Tibial nerve (tissue), 4 donors: ENCODE data around the gene SPATA31D4. TPM values are rescaled to one million over a fixed set of nuclear protein-coding genes. Genes with fewer than 3 reads are reported as not detected.
A peak's percentile ranks its signal among the peaks of the same experiment; 100 is the strongest.
"Not testable (repeated sequence)": the region's sequence is repeated elsewhere in the genome, so short reads cannot be mapped to it uniquely, and the experiment has no call there.

ENCODE experiments used
- DNase-seq, 2 donors: peaks; one replicate each; pipeline ENCODE4 v3.0.0-alpha.2; 2019; ENCODE audit warnings: low spot score in 2 of 2
- H3K27ac ChIP-seq, 4 donors: fragments of 200-600 bp; sonication (generic) in 3 of 4; one replicate each; pipeline ENCODE4 v1.5.1; 2017 to 2019; ENCODE audit warnings: mild to moderate bottlenecking in 1 of 4
- H3K27me3 ChIP-seq, 2 donors: fragments of 200-600 bp; sonication (generic) in 1 of 2; one replicate each; pipeline versions ENCODE4 v1.5.1 to v1.6.0; 2017 to 2019
- H3K36me3 ChIP-seq, 3 donors: fragments of 200-600 bp; sonication (generic); one replicate each; pipeline ENCODE4 v1.5.1; 2018 to 2019
- H3K4me1 ChIP-seq, 4 donors: fragments of 200-600 bp; sonication (generic) in 3 of 4; one replicate each; pipeline ENCODE4 v1.5.1; 2017 to 2019
- H3K4me3 ChIP-seq, 4 donors: fragments of 200-600 bp; sonication (generic) in 3 of 4; one replicate each; pipeline ENCODE4 v1.5.1; 2017 to 2019; ENCODE audit warnings: mild to moderate bottlenecking in 1 of 4, moderate library complexity in 1 of 4
- H3K9me3 ChIP-seq, 4 donors: fragments of 200-600 bp; sonication (generic) in 3 of 4; one replicate each; pipeline ENCODE4 v1.5.1; 2017 to 2019
- EP300 ChIP-seq, 2 donors: sonication (generic); formaldehyde crosslinking; IDR thresholded peaks; one replicate each; pipeline ENCODE4 v1.6.1; 2017; ENCODE audit warnings: antibody characterized with exemption in 2 of 2, mild to moderate bottlenecking in 1 of 2
- POLR2A ChIP-seq, 2 donors: fragments of 450-650 bp; IDR thresholded peaks; one replicate each; pipeline ENCODE4 v1.6.1; 2017; ENCODE audit warnings: antibody characterized with exemption in 2 of 2, mild to moderate bottlenecking in 2 of 2, moderate library complexity in 2 of 2
- WGBS, 2 donors: methylation state at CpG; one replicate each; pipeline ENCODE4 v1.1.5; 2018; 5-methylcytosine and 5-hydroxymethylcytosine counted together
- total RNA-seq, 4 donors: library from RNA; depleted of rRNA; stranded (reverse); fragments of >200 nt; gene quantifications; one replicate each; pipeline ENCODE4 v1.1.0, GENCODE V29; 2016
- TF ChIP-seq, protein P1 (sequence below), 5 experiments: fragments of 200-600 bp in 3 of 5; fragments of 450-650 bp in 2 of 5; sonication (generic) in 3 of 5; IDR thresholded peaks; one replicate each; pipeline ENCODE4 v1.5.1; 2016 to 2019; ENCODE audit warnings: antibody characterized with exemption in 5 of 5, mild to moderate bottlenecking in 3 of 5, moderate library complexity in 2 of 5

SPATA31D4 gene
- not detected for total RNA-seq

DNA sequence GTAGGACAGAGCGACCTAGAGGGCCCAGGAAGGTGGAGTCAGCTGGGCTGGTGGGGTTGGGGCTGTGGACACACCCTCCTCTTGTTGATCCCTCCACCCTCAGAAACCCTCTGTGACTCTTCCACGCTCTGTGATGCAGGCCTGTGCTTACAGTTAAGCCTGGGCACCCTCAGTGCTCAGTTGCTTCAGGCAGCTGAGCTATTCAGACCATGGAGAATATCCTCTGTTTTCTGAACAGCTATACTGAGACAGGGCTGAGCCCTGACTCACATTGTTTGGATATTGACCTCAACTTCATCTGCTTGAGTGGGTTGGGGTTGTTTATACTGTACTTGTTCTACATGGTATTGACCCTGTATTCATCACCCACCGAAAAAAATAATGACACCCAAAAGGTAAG, at the start of gene SPATA31D4:
TSS of gene SPATA31D4 (plus strand) at position 124 of the 400 bp plus-strand sequence. CDS start at position 210, 86 bp downstream.
- not testable (repeated sequence) for DNase-seq, H3K36me3 ChIP-seq, H3K27ac ChIP-seq, H3K4me3 ChIP-seq, H3K4me1 ChIP-seq, H3K27me3 ChIP-seq, H3K9me3 ChIP-seq
- WGBS, 2 donors = no CpG with 5 or more reads among the region's 3 CpGs

- H3K36me3 ChIP-seq = no peaks in the 10 kb centered on the region
Observed at GRCh38 chr9:81878530-81878929, 49.7 kb upstream of the SPATA31D4 start.

DNA sequence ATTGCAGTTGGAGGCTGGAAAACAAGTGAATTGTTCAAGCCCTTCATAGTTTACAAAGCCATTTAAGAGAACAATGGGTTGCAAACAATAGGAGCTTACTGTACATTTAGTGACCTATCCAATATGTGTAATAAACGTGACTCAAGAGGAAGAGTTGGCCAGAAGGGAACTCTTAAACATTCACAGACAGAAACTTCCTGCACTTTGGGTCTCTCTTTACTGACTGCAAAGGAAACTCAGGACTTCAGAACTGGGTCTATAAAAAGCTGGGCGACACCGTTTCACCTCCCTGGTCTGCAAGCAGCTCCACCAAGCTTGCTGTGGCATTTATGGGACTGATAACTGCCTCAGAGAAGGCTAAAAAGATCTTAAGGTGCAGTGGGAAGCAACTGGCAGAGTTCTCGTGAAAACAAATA, 48.7 kb upstream of the SPATA31D4 start:
- H3K27ac ChIP-seq = no peak overlapping the region
- no peaks in the 10 kb centered on the region for H3K27me3 ChIP-seq
- no peak for DNase-seq
- no peaks in the 10 kb centered on the region for H3K9me3 ChIP-seq
- H3K36me3 ChIP-seq = no peaks in the 10 kb centered on the region
- no peaks in the 10 kb centered on the region for H3K4me1 ChIP-seq
- 35 to 38% methylated on average over 4 of the region's 4 CpGs for WGBS, 2 donors
- no peak overlapping the region for H3K4me3 ChIP-seq
- TF ChIP-seq EP300 (IDR thresholded peaks at IDR 0.05) (no peak), POLR2A (IDR thresholded peaks at IDR 0.05) (no peak)
- TF ChIP-seq, protein P1, sequence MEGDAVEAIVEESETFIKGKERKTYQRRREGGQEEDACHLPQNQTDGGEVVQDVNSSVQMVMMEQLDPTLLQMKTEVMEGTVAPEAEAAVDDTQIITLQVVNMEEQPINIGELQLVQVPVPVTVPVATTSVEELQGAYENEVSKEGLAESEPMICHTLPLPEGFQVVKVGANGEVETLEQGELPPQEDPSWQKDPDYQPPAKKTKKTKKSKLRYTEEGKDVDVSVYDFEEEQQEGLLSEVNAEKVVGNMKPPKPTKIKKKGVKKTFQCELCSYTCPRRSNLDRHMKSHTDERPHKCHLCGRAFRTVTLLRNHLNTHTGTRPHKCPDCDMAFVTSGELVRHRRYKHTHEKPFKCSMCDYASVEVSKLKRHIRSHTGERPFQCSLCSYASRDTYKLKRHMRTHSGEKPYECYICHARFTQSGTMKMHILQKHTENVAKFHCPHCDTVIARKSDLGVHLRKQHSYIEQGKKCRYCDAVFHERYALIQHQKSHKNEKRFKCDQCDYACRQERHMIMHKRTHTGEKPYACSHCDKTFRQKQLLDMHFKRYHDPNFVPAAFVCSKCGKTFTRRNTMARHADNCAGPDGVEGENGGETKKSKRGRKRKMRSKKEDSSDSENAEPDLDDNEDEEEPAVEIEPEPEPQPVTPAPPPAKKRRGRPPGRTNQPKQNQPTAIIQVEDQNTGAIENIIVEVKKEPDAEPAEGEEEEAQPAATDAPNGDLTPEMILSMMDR (IDR thresholded peaks at IDR 0.05) = no peak

More at GRCh38 chr9:81878530-81878929, 49.7 kb upstream of the SPATA31D4 start:
- 79 to 82% methylated on average over 2 of the region's 2 CpGs for WGBS, 2 donors
- H3K4me3 ChIP-seq = no peak overlapping the region
- no peak overlapping the region for H3K27ac ChIP-seq
- H3K9me3 ChIP-seq = no peaks in the 10 kb centered on the region
- TF ChIP-seq EP300 (IDR thresholded peaks at IDR 0.05) (no peak), POLR2A (IDR thresholded peaks at IDR 0.05) (no peak)
- TF ChIP-seq, protein P1 (IDR thresholded peaks at IDR 0.05) = no peak
- no peaks in the 10 kb centered on the region for H3K4me1 ChIP-seq
- no peaks in the 10 kb centered on the region for H3K27me3 ChIP-seq
- DNase-seq = no peak

DNA sequence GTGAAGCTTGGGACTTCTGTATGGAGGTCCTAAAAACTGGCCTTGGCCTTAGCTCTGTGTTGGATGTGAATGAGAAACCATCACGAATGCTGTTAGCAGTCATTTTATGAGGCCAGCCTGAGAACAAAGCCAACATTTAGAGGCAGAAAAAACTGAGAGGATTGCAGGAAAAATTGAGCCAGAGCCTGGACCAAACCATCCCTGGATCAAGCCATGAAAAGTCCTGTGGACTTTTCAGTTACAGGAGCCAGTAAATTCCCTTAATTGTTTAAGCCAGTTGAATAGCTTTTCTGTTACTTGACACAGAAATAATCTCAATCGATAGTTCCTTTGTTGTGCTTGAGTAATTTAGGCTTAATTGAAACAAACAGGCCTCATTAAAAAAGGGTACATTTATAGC, 42.6 kb upstream of the SPATA31D4 start:
- Histone ChIP-seq H3K4me1 (no peaks in the 10 kb centered on the region), H3K36me3 (no peaks in the 10 kb centered on the region), H3K27me3 (no peaks in the 10 kb centered on the region), H3K27ac (peak overlapping the region in 2 of 4 donors; percentile 7 to 15), H3K4me3 (no peak overlapping the region), H3K9me3 (no peaks in the 10 kb centered on the region)
- WGBS, 2 donors = 29 to 30% methylated on average over 2 of the region's 2 CpGs
- no peak for TF ChIP-seq POLR2A (IDR thresholded peaks at IDR 0.05)
- TF ChIP-seq EP300 (IDR thresholded peaks at IDR 0.05) = no peak
- TF ChIP-seq, protein P1 (IDR thresholded peaks at IDR 0.05) = no peak
- no peak for DNase-seq

GRCh38 chr9:81886665-81887064, 41.6 kb upstream of the SPATA31D4 start:
- Histone ChIP-seq H3K4me1 (no peaks in the 10 kb centered on the region), H3K36me3 (no peaks in the 10 kb centered on the region), H3K27me3 (no peaks in the 10 kb centered on the region), H3K27ac (no peak overlapping the region), H3K9me3 (no peaks in the 10 kb centered on the region), H3K4me3 (no peak overlapping the region)
- TF ChIP-seq EP300 (IDR thresholded peaks at IDR 0.05) = no peak
- TF ChIP-seq POLR2A (IDR thresholded peaks at IDR 0.05) = no peak
- TF ChIP-seq, protein P1 (IDR thresholded peaks at IDR 0.05) = no peak
- 67 to 86% methylated on average over 1 of the region's 1 CpG for WGBS, 2 donors
- DNase-seq = no peak

- TF ChIP-seq EP300 (IDR thresholded peaks at IDR 0.05) (no peak), POLR2A (IDR thresholded peaks at IDR 0.05) (no peak)
- TF ChIP-seq, protein P1 (IDR thresholded peaks at IDR 0.05) = no peak
- Histone ChIP-seq H3K4me3 (no peak overlapping the region), H3K36me3 (no peaks in the 10 kb centered on the region), H3K4me1 (no peaks in the 10 kb centered on the region), H3K27me3 (no peaks in the 10 kb centered on the region), H3K27ac (no peak overlapping the region), H3K9me3 (no peaks in the 10 kb centered on the region)
- DNase-seq = no peak
- 91 to 96% methylated on average over 3 of the region's 3 CpGs for WGBS, 2 donors
Observed at GRCh38 chr9:81890104-81890503, 38.1 kb upstream of the SPATA31D4 start.
